Heart right ventricle (tissue), 16 donors: ENCODE results near the gene POPDC2. TPM values are rescaled to one million over a fixed set of nuclear protein-coding genes. Genes with fewer than 3 reads are reported as not detected.

Source experiments
- ATAC-seq, 8 donors: fragments of 200-7000 bp; cut with Tn5 transposase; one replicate each; pipeline ENCODE4 v1.9.1; 2020; ENCODE audit warnings: mild to moderate bottlenecking in 8 of 8, moderate library complexity in 8 of 8, moderate number of reproducible peaks in 1 of 8
- DNase-seq, 2 donors: peaks; one replicate each; pipeline ENCODE4 v3.0.0-alpha.2; 2020
- H3K27ac ChIP-seq, 10 donors: fragments of 200-600 bp; sonication (generic) in 2 of 10; one replicate each; pipeline versions ENCODE4 v1.5.0 to v1.8.0; 2020 to 2022; ENCODE audit warnings: mild to moderate bottlenecking in 3 of 10
- H3K27me3 ChIP-seq, 7 donors: fragments of 200-600 bp; one replicate each; pipeline ENCODE4 v1.8.0; 2021 to 2022; ENCODE audit warnings: mild to moderate bottlenecking in 2 of 7
- H3K36me3 ChIP-seq, 9 donors: fragments of 200-600 bp; sonication (generic) in 1 of 9; one replicate each; pipeline versions ENCODE4 v1.5.0 to v1.8.0; 2020 to 2022; ENCODE audit warnings: mild to moderate bottlenecking in 2 of 9
- H3K4me1 ChIP-seq, 9 donors: fragments of 200-600 bp; sonication (generic) in 1 of 9; one replicate each; pipeline versions ENCODE4 v1.5.0 to v1.8.0; 2020 to 2022; ENCODE audit warnings: mild to moderate bottlenecking in 4 of 9
- H3K4me3 ChIP-seq, 10 donors: fragments of 200-600 bp; sonication (generic) in 2 of 10; one replicate each; pipeline versions ENCODE4 v1.5.0 to v1.8.0; 2020 to 2022; ENCODE audit warnings: mild to moderate bottlenecking in 7 of 10, moderate library complexity in 2 of 10
- H3K9me3 ChIP-seq, 11 donors: fragments of 200-600 bp in 10 of 11; sonication (generic) in 2 of 11; one replicate each; pipeline versions ENCODE4 v1.5.0 to v1.8.0; 2013 to 2022; ENCODE audit warnings: mild to moderate bottlenecking in 2 of 11, control low read depth in 1 of 11, moderate library complexity in 1 of 11
- CTCF ChIP-seq, 9 donors: fragments of 200-600 bp; sonication (generic) in 2 of 9; IDR thresholded peaks; one replicate each; pipeline versions ENCODE4 v1.5.0 to v1.8.0; 2021 to 2022; ENCODE audit warnings: antibody characterized with exemption in 9 of 9, mild to moderate bottlenecking in 5 of 9, moderate library complexity in 1 of 9
- WGBS, 2 donors: extraction: QIAGEN DNeasy Blood & Tissue Kit; methylation state at CpG; one replicate each; pipeline ENCODE4 v1.1.7; 2013; ENCODE audit warnings: inconsistent platforms in 1 of 2; 5-methylcytosine and 5-hydroxymethylcytosine counted together
- intact Hi-C, 10 donors: fragments of 100-400 bp; cut with DNase I; formaldehyde crosslinking; loops; one replicate each; pipeline versions ENCODE4 v1.11.1 to v1.14.2; 2022
- polyA plus RNA-seq, 2 donors: library from polyadenylated mRNA; stranded (reverse); fragments of 200-250 nt; gene quantifications; one replicate each; pipeline ENCODE4 v1.2.3, GENCODE V29; 2013
- total RNA-seq, 10 donors: library from RNA; stranded (reverse); fragmentation: NEBNext Ultra II Directional in 3 of 10; extraction: Animal tissue kit (Norgen Biotek cat#: 25700) in 3 of 10; gene quantifications; one replicate each; pipeline versions ENCODE4 v1.2.1 to v1.2.4, GENCODE V29; 2021 to 2023
- donor health status: Arrhythmogenic right ventricular cardiomyopathy.
- donor health status: ischemic (EF 13 %, LVEDD 7.1; RV severe dilation, severe dysfunction).
- donor health status: healthy with polysubstance abuse.
- donor health status: DM: no; HTN: yes; CAD: no.
- donor health status: DM: no; HTN: no; CAD: no.
- donor health status: ischemic (EF 25% LVEDD 6.9; RV normal size, moderate dysfunction).
- donor health status: ischemic (EF 25% LVEDD 5.7; RV mildly dilated, moderate dysfunction).
- donor health status: healthy.
- donor health status: DM: yes; HTN: yes; CAD: no.
- donor health status: Ischemic cardiomyopathy.
- donor health status: ischemic (EF 35%, LVEDD 5.7; RV mildly dilated, moderate dysfunction).
- donor health status: nonischemic (EF 11% LVEDD 7.7; RV severe dilation, severe dysfunction).
- donor health status: DM: yes; HTN: yes; CAD: no.
- donor health status: PGD.
- donor health status: ischemic (EF 29% LVEDD 5.4; RV normal size, mild dysfunction).
- donor health status: nonischemic (EF 23%, LVEDD 6.1; RV moderate dilation, normal function).

Gene POPDC2
- total and polyA plus RNA-seq, 12 donors, result 351 to 928 (median 732) TPM

GRCh38 chr3:119628816-119629445 lies 31.5 kb downstream of the POPDC2 start:
- intact Hi-C loops, result no loop called here
- Histone ChIP-seq H3K27ac (peak overlapping the region in 9 of 10 donors; percentile 5 to 84 (median 69)), H3K9me3 (no peaks in the 10 kb centered on the region), H3K4me3 (no peak overlapping the region), H3K36me3 (no peaks in the 10 kb centered on the region), H3K27me3 (no peaks in the 10 kb centered on the region), H3K4me1 (peaks cover 3 to 75% (median 59%) of the 10 kb centered on the region in 9 donors)
- TF ChIP-seq CTCF (IDR thresholded peaks at IDR 0.05), result no peak
- 46 to 53% methylated on average over 1 of the region's 1 CpG for WGBS, 2 donors
- no peak for DNase-seq
- peak in 6 of 8 donors; percentile 22 to 42 (median 38) for ATAC-seq

GRCh38 chr3:119628390-119628789 lies 32.0 kb downstream of the POPDC2 start:
- no peaks in the 10 kb centered on the region for H3K36me3 ChIP-seq
- intact Hi-C loops, result no loop called here
- ATAC-seq (no peak), DNase-seq (no peak)
- TF ChIP-seq CTCF (IDR thresholded peaks at IDR 0.05), result no peak
- H3K27ac ChIP-seq, result peak overlapping the region in 8 of 10 donors; percentile 23 to 84 (median 64)
- H3K4me3 ChIP-seq, result no peak overlapping the region
- no peaks in the 10 kb centered on the region for H3K9me3 ChIP-seq
- peaks cover 3 to 75% (median 59%) of the 10 kb centered on the region in 9 donors for H3K4me1 ChIP-seq
- H3K27me3 ChIP-seq, result no peaks in the 10 kb centered on the region
- 86 to 87% methylated on average over 4 of the region's 4 CpGs for WGBS, 2 donors

GRCh38 chr3:119627461-119627860 lies 32.9 kb downstream of the POPDC2 start:
- ATAC-seq, result peak in 4 of 8 donors; percentile 5 to 47 (median 38)
- WGBS, 2 donors, result 64 to 78% methylated on average over 8 of the region's 8 CpGs
- Histone ChIP-seq H3K36me3 (no peaks in the 10 kb centered on the region), H3K4me1 (peaks cover 3 to 70% (median 59%) of the 10 kb centered on the region in 9 donors), H3K27me3 (no peaks in the 10 kb centered on the region), H3K27ac (peak overlapping the region in 7 of 10 donors; percentile 1 to 84 (median 66)), H3K4me3 (no peak overlapping the region), H3K9me3 (no peaks in the 10 kb centered on the region)
- intact Hi-C loops, result no loop called here
- DNase-seq, result no peak
- no peak for TF ChIP-seq CTCF (IDR thresholded peaks at IDR 0.05)

GRCh38 chr3:119626196-119626595 lies 34.2 kb downstream of the POPDC2 start:
- H3K9me3 ChIP-seq, result no peaks in the 10 kb centered on the region
- intact Hi-C loops, result no loop called here
- TF ChIP-seq CTCF (IDR thresholded peaks at IDR 0.05), result no peak
- H3K4me3 ChIP-seq, result no peak overlapping the region
- DNase-seq (no peak), ATAC-seq (no peak)
- no peaks in the 10 kb centered on the region for H3K36me3 ChIP-seq
- peak overlapping the region in 2 of 10 donors; percentile 5 to 10 for H3K27ac ChIP-seq
- 94 to 95% methylated on average over 1 of the region's 1 CpG for WGBS, 2 donors
- no peaks in the 10 kb centered on the region for H3K27me3 ChIP-seq
- H3K4me1 ChIP-seq, result peaks cover 3 to 60% (median 48%) of the 10 kb centered on the region in 9 donors
